8988T (cell line): Measurements from ENCODE around the gene STC2.
A peak's percentile ranks its signal among the peaks of the same experiment; 100 is the strongest.
"Not testable (repeated sequence)": the region's sequence is repeated elsewhere in the genome, so short reads cannot be mapped to it uniquely, and the experiment has no call there.

Experiments
- DNase-seq: peaks from one replicate; pipeline ENCODE4 v3.0.0; 2011

Gene STC2, protein sequence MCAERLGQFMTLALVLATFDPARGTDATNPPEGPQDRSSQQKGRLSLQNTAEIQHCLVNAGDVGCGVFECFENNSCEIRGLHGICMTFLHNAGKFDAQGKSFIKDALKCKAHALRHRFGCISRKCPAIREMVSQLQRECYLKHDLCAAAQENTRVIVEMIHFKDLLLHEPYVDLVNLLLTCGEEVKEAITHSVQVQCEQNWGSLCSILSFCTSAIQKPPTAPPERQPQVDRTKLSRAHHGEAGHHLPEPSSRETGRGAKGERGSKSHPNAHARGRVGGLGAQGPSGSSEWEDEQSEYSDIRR

GRCh38 chr5:173327948-173328843 is at the start of gene STC2:
Gene STC2 (minus strand): TSS chr5:173328414. CDS start chr5:173328193, 221 bp downstream.
- DNase-seq: peak; percentile 47

DNA sequence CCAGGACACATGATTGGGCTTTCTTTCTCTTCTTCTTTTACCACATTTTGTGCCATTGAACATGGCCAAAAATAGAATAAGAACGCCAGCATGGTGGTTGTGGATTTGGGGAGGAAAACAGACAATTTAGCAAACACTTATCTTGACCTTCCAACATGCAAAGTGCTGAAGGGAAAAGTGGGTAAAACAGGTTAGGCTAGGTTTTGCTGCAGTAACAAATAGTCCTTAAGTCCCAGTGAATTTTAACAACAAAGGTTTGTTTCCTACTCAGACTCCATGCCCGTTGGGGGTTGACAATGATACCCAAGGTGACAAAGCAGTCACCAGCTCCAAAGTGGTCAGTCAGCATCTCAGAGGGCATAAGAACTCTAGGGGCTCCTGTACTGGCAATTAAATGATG is 43.2 kb upstream of the STC2 start:
- DNase-seq: no peak

GRCh38 chr5:173363406-173363805 is 35.2 kb upstream of the STC2 start:
- DNase-seq: not testable (repeated sequence)

DNA sequence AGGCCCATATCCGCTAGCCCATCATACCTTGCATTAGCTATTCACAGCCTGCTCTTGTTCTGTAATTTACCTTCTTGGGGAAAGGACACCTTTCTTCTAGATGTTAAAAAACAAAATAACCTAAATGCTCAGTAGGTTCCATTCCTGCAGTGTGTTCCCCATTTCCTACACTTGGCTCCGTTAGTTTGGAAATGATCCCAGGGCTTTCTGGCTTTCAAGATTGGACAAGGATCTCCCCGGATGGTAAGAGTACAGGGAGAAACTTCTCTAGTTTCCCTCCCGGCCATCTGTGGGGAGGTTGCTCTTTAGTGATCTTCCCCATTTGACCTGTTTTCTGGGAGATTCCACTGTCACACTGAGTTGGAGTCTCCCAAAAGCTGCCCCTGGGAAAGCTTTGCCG is 27.3 kb upstream of the STC2 start:
- DNase-seq: no peak

- DNase-seq: no peak
Observed at GRCh38 chr5:173354645-173355044, 26.4 kb upstream of the STC2 start.

GRCh38 chr5:173352366-173353349 is 24.4 kb upstream of the STC2 start:
- no peak for DNase-seq

DNA sequence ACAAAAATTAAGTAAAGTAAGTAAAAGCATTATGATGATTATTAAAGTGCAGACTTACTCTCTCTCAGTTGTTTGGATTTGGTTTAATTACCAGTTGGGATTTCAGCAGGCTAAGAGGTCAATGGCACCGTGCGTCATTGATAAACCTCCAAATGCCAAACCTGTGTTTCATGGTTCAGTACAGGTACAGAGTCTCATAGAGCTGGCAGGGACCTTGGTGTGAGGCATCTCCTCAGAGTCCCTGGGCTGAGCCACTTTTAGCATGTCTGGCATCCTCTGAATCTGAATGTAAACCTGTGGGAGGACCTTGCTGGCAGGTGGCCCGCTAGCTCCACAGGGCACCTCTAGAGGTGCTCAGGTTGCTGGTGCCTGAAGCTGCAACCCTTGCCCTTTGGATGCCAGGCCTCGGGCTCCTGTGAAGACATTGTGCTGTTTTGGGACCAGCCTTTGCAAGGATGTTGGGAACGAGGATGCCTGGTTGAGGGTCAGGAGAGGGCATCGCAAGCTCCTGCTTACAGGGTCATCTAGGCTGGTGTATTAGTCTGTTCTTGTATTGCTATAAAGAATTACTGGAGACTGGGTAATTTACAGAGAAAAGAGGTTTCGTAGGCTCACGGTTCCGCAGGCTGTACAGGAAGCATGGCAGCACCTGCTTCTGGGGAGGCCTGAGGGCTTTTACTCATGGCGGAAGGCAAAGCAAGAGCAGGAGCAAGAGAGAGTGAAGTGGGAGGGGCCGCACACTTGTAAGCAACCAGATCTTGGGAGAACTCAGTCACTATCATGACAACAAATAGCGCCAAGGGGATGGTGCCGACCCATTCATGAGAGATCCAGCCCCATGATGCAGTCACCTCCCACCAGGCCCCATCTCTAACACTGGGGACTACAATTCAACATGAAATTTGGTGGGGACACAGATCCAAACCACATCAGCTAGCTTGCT is 14.9 kb upstream of the STC2 start:
- no peak for DNase-seq

DNA sequence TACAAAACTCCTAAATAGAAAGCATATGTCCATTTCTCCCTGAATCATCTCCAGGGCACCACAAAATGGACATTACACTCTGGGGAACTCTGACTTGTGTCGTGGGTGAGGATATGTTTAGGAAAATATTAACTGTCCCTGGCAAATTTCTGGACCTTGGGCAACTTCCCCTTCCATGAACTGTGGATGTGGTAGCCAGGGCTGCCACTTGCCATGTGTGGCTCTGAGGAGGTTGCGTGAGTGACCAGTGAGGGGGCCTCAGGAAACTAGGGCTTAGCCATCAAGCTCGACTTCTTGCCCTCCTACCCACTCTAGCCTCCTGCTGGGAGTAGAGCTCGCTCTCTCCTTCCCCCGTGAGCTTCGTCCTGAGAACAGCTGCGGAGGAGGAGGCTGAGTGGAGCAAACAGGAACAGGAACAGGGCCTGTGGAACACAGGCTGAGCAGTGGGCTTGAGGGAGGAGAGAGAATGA is 13.8 kb upstream of the STC2 start:
- no peak for DNase-seq

DNA sequence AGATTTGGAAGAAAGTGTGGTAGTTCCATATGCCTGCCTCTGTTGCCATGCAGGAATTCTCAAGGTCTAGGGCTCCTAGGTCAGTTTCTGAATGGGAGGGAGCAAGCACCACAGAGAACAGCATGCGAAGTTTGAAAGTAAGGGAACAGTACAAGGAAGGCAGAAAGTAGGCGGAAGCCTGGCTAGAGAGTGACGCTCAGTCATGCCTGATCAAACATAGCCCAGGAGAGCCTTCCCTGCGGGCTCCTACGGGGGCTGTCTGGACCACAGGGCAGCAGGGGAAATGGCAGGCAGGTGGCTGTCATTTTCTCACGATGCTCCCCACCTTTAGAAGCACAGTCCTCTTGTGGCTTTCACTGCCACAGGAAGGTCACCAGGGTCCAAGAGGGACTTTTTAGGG is 12.8 kb upstream of the STC2 start:
- DNase-seq: no peak

DNA sequence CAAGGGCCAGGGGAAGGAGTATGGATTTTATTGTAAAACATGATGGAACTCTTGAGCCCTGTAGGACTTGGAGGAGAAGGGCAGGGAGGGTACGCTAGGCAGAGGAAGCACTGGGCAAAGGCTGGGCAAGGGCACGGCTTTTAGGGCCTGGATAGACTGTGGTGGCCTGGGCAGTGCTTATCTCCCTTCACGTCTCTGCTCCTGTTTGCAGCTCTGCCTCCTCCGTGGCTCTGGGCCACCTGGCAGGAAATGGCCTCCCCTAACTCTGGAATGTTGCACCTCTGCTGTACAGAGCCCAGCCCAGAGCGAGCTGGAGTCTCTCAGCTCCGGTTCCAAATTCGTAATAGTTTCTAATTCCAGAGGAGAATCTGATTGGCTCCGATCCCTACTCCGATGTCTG is 12.2 kb upstream of the STC2 start:
- no peak for DNase-seq

DNA sequence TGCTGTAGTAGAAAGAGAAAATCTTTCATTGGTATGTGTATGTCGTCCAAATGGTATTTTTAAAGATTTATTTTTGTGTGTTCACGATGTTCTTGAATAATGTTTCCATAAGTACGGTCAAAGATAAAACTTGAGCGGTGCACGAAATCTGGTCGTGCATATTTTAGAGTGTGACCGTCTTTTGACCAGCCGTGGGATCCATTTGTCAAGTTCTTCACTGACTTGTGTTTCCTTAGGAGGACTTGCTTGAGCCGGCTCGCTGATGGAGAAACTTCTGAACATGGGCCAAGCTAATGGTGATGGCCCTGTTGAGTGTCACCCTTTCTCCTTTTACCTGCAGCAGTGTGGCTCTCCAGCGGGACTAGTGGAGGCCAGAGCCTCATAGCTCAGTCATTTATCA is 11.1 kb upstream of the STC2 start:
- no peak for DNase-seq

DNA sequence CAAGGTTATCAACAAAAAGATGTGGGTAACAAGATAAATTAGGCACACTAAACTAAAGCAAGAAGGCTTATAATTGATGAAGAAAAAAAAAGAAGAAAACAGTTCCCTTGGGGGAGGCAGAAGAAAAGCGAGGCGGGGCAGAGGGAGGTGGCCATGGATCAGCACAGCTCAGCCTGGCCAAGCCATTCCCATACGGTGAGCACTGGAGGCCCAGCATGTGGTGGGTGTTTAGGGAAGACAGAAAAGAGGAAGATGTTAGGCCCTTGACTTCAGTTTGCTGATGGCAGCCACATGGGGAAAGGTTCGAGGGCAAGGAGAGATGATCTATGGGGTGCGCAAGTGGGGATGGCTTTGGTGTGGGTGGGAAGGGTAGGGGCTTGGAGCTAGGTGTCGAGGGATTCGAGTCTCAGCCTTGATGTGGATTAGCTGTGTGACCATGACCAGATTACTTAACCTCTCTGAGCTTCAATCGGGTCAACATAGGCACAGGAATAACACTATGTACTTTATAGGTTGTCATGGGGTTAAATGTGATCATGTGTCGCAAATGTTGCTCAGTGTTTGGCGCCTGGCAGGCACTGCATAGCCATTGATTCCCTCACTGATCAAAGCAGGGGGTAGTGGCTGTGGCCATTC is 10.3 kb upstream of the STC2 start:
- DNase-seq: no peak

DNA sequence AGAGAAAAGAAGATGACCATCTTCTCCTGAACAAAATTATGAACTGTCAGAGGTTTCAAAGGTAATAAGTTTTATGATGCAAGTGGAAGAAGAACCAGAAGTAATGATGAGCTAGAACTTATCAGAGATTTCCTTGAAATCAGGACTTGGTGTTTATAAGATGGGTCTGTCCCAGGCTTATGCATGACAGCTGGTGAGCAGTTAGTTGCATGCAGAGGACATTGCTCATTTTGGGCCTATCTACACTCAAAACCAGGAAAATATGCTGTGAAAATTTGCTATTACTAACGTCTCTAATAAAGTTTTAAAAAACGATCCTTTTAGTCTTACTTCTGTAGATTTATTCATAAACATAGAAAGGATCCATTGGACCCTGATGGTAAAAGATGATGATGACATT is 6.6 kb upstream of the STC2 start:
- no peak for DNase-seq

- DNase-seq: no peak
Observed at GRCh38 chr5:173333925-173334661, 5.9 kb upstream of the STC2 start.

- peak; percentile 99 for DNase-seq
Observed at GRCh38 chr5:173331956-173332479, 3.8 kb upstream of the STC2 start.

GRCh38 chr5:173331287-173331686 is 3.1 kb upstream of the STC2 start:
- DNase-seq: no peak

GRCh38 chr5:173330338-173331206 is 2.4 kb upstream of the STC2 start:
- DNase-seq: peak; percentile 39

- DNase-seq: no peak
Observed at GRCh38 chr5:173329491-173330337, 1.5 kb upstream of the STC2 start.
